Mucosa of descending colon (tissue), 3 donors: ENCODE data around the gene KAT7. TPM values are rescaled to one million over a fixed set of nuclear protein-coding genes. Genes with fewer than 3 reads are reported as not detected.

Source experiments
- ATAC-seq: fragments of 200-7000 bp; cut with Tn5 transposase; one replicate; pipeline ENCODE4 v1.9.1; 2020; ENCODE audit warnings: mild to moderate bottlenecking, moderate library complexity
- DNase-seq, 3 donors: peaks; one replicate each; pipeline ENCODE4 v3.0.0-alpha.2; 2020
- H3K36me3 ChIP-seq: fragments of 200-600 bp; one replicate; pipeline ENCODE4 v1.8.0; 2021; ENCODE audit warnings: low read depth, mild to moderate bottlenecking
- H3K4me1 ChIP-seq: fragments of 200-600 bp; one replicate; pipeline ENCODE4 v1.8.0; 2021; ENCODE audit warnings: low read depth, mild to moderate bottlenecking
- H3K4me3 ChIP-seq: fragments of 200-600 bp; one replicate; pipeline ENCODE4 v1.8.0; 2021; ENCODE audit warnings: mild to moderate bottlenecking
- H3K9me3 ChIP-seq: fragments of 200-600 bp; one replicate; pipeline ENCODE4 v1.8.0; 2021; ENCODE audit warnings: mild to moderate bottlenecking
- intact Hi-C, 2 donors: fragments of 100-400 bp; cut with DNase I in 1 of 2; cut with micrococcal nuclease in 1 of 2; formaldehyde crosslinking; loops; one replicate each; pipeline versions ENCODE4 v1.11.0 to v1.11.1; 2022; cut with DNase I, micrococcal nuclease
- total RNA-seq, 3 donors: library from RNA; stranded (reverse); fragmentation: NEBNext Ultra II Directional in 2 of 3; extraction: Animal tissue kit (Norgen Biotek cat#: 25700) in 2 of 3; gene quantifications; one replicate each; pipeline versions ENCODE4 v1.2.1 to v1.2.4, GENCODE V29; 2021 to 2023
- TF ChIP-seq, protein P1 (sequence below): fragments of 200-600 bp; IDR thresholded peaks from one replicate; pipeline ENCODE4 v1.8.0; 2022; ENCODE audit warnings: antibody characterized with exemption, mild to moderate bottlenecking
- donor health status: DM: no; HTN: no; CAD: no; lungs with moderate emphysema.
- donor health status: DM: no; HTN: no; CAD: no.
- donor health status: DM: no; HTN: yes; CAD: no.

KAT7 gene
- total RNA-seq, 3 donors from 2014 or later: 43.7 to 73.4 (median 59.7) TPM

- intact Hi-C loops: no loop called here
- DNase-seq (no peak), ATAC-seq (no peak)
- TF ChIP-seq, protein P1, sequence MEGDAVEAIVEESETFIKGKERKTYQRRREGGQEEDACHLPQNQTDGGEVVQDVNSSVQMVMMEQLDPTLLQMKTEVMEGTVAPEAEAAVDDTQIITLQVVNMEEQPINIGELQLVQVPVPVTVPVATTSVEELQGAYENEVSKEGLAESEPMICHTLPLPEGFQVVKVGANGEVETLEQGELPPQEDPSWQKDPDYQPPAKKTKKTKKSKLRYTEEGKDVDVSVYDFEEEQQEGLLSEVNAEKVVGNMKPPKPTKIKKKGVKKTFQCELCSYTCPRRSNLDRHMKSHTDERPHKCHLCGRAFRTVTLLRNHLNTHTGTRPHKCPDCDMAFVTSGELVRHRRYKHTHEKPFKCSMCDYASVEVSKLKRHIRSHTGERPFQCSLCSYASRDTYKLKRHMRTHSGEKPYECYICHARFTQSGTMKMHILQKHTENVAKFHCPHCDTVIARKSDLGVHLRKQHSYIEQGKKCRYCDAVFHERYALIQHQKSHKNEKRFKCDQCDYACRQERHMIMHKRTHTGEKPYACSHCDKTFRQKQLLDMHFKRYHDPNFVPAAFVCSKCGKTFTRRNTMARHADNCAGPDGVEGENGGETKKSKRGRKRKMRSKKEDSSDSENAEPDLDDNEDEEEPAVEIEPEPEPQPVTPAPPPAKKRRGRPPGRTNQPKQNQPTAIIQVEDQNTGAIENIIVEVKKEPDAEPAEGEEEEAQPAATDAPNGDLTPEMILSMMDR: no peak
- peaks cover 6% of the 10 kb centered on the region for H3K4me1 ChIP-seq
- no peak overlapping the region for H3K4me3 ChIP-seq
- H3K36me3 ChIP-seq: no peaks in the 10 kb centered on the region
- no peaks in the 10 kb centered on the region for H3K9me3 ChIP-seq
Observed at GRCh38 chr17:49783791-49784190, 4.7 kb upstream of the KAT7 start.

DNA sequence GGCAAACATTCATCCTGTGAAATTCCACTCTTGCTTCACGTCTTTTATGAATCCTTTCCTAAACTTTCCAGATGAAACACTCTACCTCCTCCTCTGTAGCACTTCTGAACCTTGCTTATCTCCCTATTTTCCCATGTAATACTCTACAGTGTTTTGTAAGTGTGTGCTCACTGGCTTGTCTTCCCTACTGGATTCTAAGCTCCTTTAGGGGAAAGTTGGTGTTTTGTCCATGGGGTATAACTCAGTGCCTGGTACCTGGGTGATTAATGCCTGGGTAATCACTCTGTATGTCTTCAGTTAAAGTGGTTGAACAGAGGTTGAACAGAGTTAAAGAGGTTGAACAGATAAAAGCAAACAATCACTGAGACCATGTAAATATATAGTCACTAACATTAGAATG, 3.8 kb upstream of the KAT7 start:
- TF ChIP-seq, protein P1: no peak
- ATAC-seq (no peak), DNase-seq (no peak)
- Histone ChIP-seq H3K4me3 (no peak overlapping the region), H3K36me3 (no peaks in the 10 kb centered on the region), H3K4me1 (peaks cover 8% of the 10 kb centered on the region), H3K9me3 (no peaks in the 10 kb centered on the region)
- intact Hi-C loops: no loop called here

DNA sequence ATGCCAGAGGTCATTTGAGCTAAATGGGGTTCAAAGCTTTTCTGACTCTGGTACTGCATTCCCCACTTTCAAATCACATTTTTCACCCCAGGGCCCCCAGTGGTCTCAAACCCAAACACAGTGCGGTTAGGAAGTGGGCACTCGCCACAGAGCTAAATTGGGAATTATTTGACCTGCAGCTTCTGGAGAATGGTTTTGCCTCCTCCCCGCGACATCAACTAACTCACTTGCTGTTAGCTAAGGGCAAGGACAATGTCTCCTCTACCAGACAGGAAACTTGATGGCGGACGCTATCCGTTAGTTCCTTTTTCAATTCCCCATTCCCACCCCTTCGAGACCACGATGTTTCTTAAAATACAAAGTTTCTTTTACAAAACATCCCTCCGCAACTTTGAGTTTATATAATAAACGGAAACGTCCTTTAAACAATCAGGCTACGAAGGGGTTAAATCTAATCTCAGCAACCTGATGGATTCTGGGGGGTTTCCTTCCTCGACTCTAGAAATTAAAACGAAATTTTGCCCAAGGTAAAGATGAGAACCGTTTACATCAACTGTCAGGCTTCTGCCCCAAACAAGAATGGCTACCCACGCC, 500 bp upstream of the KAT7 start:
- peak overlapping the region; percentile 96 for H3K4me3 ChIP-seq
- H3K4me1 ChIP-seq: peaks cover 25% of the 10 kb centered on the region
- no peaks in the 10 kb centered on the region for H3K9me3 ChIP-seq
- TF ChIP-seq, protein P1: no peak
- intact Hi-C loops: no loop called here
- DNase-seq (peak in 1 of 3 donors; percentile 38), ATAC-seq (no peak)
- H3K36me3 ChIP-seq: no peaks in the 10 kb centered on the region

GRCh38 chr17:49789243-49789578, 730 bp downstream of the KAT7 start:
- H3K4me3 ChIP-seq: peak overlapping the region; percentile 96

DNA sequence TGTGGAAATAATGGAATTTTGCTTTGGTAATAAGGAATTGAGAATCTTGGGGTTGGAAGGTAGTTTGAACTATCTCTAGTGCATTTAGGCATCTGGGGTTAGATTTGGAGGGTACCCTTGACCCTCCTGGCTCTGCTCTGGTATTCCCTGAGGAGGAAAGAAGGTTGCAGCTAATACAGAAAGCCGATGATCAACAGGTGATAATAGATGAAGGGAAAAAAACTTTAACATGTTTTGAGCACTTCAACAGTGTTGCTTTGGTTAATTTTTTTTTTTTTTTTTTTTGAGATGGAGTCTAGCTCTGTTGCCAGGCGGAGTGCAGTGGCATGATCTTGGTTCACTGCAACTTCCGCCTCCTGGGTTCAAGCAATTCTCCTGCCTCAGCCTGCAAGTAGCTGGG, 4.8 kb downstream of the KAT7 start:
- H3K9me3 ChIP-seq: no peaks in the 10 kb centered on the region
- intact Hi-C loops: no loop called here
- TF ChIP-seq, protein P1: no peak
- no peak overlapping the region for H3K4me3 ChIP-seq
- DNase-seq: no peak
- peaks cover 8% of the 10 kb centered on the region for H3K36me3 ChIP-seq
- ATAC-seq: no peak
- peaks cover 19% of the 10 kb centered on the region for H3K4me1 ChIP-seq

More at GRCh38 chr17:49789243-49789578, 730 bp downstream of the KAT7 start:
- Histone ChIP-seq H3K4me1 (peaks cover 25% of the 10 kb centered on the region), H3K36me3 (no peaks in the 10 kb centered on the region), H3K9me3 (no peaks in the 10 kb centered on the region)
- no peak for DNase-seq
- TF ChIP-seq, protein P1: no peak
- intact Hi-C loops: no loop called here
- no peak for ATAC-seq

GRCh38 chr17:49795372-49795771, 6.9 kb downstream of the KAT7 start:
- TF ChIP-seq, protein P1: no peak
- intact Hi-C loops: no loop called here
- Histone ChIP-seq H3K4me3 (no peak overlapping the region), H3K9me3 (no peaks in the 10 kb centered on the region), H3K36me3 (peaks cover 15% of the 10 kb centered on the region), H3K4me1 (peaks cover 10% of the 10 kb centered on the region)
- ATAC-seq (no peak), DNase-seq (no peak)
